NCI-H1092 treated with DMSO at 0.1 percent for 48 hours (cell line): Measurements from ENCODE around the gene GLMP.

Experiments used
- DNase-seq: peaks from one replicate; lab custom pipeline; 2025; lab: John Stamatoyannopoulos, UW

Gene GLMP

GRCh38 chr1:156285437-156285836 is 10.0 kb downstream of the GLMP start:
- no peak for DNase-seq

- no peak for DNase-seq
Measured at GRCh38 chr1:156284757-156285156, 10.7 kb downstream of the GLMP start.

- DNase-seq, result no peak
Measured at GRCh38 chr1:156284112-156284511, 11.4 kb downstream of the GLMP start, which contains the start of gene TMEM79. TMEM79 (plus strand) TSS chr1:156284325; CDS start chr1:156285227, 902 bp downstream.

- DNase-seq, result no peak
Measured at GRCh38 chr1:156283521-156283920, 12.0 kb downstream of the GLMP start.

GRCh38 chr1:156282479-156283222 is 12.8 kb downstream of the GLMP start, which contains the start of gene SMG5:
SMG5 (minus strand) TSS chr1:156282825; CDS start chr1:156282680, 145 bp downstream.
- peak; percentile 99 for DNase-seq

- DNase-seq, result no peak
Measured at GRCh38 chr1:156281693-156282478, 13.6 kb downstream of the GLMP start.

- DNase-seq, result no peak
Measured at GRCh38 chr1:156281281-156281680, 14.2 kb downstream of the GLMP start.

GRCh38 chr1:156279837-156280236 is 15.6 kb downstream of the GLMP start:
- no peak for DNase-seq

GRCh38 chr1:156276966-156277381 is 18.5 kb downstream of the GLMP start:
- no peak for DNase-seq

- DNase-seq, result no peak
Measured at GRCh38 chr1:156276532-156276931, 18.9 kb downstream of the GLMP start.

- DNase-seq, result no peak
Measured at GRCh38 chr1:156270314-156270713, 25.2 kb downstream of the GLMP start.

GRCh38 chr1:156268336-156268735 is 27.1 kb downstream of the GLMP start:
- DNase-seq, result no peak

GRCh38 chr1:156266051-156266450 is 29.4 kb downstream of the GLMP start:
- DNase-seq, result no peak

GRCh38 chr1:156263288-156263655 is 32.2 kb downstream of the GLMP start:
- no peak for DNase-seq

- DNase-seq, result no peak
Measured at GRCh38 chr1:156262461-156263287, 32.8 kb downstream of the GLMP start.

GRCh38 chr1:156260896-156261295 is 34.6 kb downstream of the GLMP start:
- DNase-seq, result no peak

- no peak for DNase-seq
Measured at GRCh38 chr1:156259805-156260204, 35.7 kb downstream of the GLMP start.

GRCh38 chr1:156258859-156259258 is 36.6 kb downstream of the GLMP start:
- DNase-seq, result no peak

- no peak for DNase-seq
Measured at GRCh38 chr1:156257711-156258110, 37.8 kb downstream of the GLMP start.

GRCh38 chr1:156253634-156254033 is 41.8 kb downstream of the GLMP start:
- no peak for DNase-seq

- DNase-seq, result no peak
Measured at GRCh38 chr1:156251527-156251926, 44.0 kb downstream of the GLMP start.

- DNase-seq, result no peak
Measured at GRCh38 chr1:156249593-156249992, 45.9 kb downstream of the GLMP start.
